ENCODE data around the gene TBC1D19.

- no peak for TF ChIP-seq POU6F1 (CRISPR knock-in tag; IDR thresholded peaks at IDR 0.05; ENCODE audit: borderline replicate concordance, low read depth)
- no peak for TF ChIP-seq ZNF8 (CRISPR knock-in tag; IDR thresholded peaks at IDR 0.05)
- no peak for TF ChIP-seq RARB (CRISPR knock-in tag; IDR thresholded peaks at IDR 0.05)
- TF ChIP-seq ZC3H10 (CRISPR knock-in tag; IDR thresholded peaks at IDR 0.05) = no peak
- no peak for TF ChIP-seq ZNF565 (CRISPR knock-in tag; conservative IDR thresholded peaks at IDR 0.05; ENCODE audit: low read depth)
- TF ChIP-seq CSDC2 (CRISPR knock-in tag; IDR thresholded peaks at IDR 0.05) = no peak
- no peak for TF ChIP-seq BACH2 (CRISPR knock-in tag; IDR thresholded peaks at IDR 0.05; ENCODE audit: borderline replicate concordance)
- no peak for TF ChIP-seq ESRRG (CRISPR knock-in tag; IDR thresholded peaks at IDR 0.05)
- TF ChIP-seq PPARA (CRISPR knock-in tag; IDR thresholded peaks at IDR 0.05; ENCODE audit: borderline replicate concordance) = no peak
- no peak for TF ChIP-seq TOX (CRISPR knock-in tag; IDR thresholded peaks at IDR 0.05; ENCODE audit: borderline replicate concordance)
- no peak for TF ChIP-seq TSHZ2 (CRISPR knock-in tag; IDR thresholded peaks at IDR 0.05)
- TF ChIP-seq ZFP30 (CRISPR knock-in tag; IDR thresholded peaks at IDR 0.05) = no peak
Observed at GRCh38 chr4:26557164-26557563, 26.7 kb upstream of the TBC1D19 start.
